Measurements from ENCODE around the gene PLXND1.

The PLXND1 gene

GRCh38 chr3:129557548-129557894, 49.0 kb downstream of the PLXND1 start:
- no peak for DNase-seq (ENCODE audit: low read depth)
- TF ChIP-seq, protein P1, sequence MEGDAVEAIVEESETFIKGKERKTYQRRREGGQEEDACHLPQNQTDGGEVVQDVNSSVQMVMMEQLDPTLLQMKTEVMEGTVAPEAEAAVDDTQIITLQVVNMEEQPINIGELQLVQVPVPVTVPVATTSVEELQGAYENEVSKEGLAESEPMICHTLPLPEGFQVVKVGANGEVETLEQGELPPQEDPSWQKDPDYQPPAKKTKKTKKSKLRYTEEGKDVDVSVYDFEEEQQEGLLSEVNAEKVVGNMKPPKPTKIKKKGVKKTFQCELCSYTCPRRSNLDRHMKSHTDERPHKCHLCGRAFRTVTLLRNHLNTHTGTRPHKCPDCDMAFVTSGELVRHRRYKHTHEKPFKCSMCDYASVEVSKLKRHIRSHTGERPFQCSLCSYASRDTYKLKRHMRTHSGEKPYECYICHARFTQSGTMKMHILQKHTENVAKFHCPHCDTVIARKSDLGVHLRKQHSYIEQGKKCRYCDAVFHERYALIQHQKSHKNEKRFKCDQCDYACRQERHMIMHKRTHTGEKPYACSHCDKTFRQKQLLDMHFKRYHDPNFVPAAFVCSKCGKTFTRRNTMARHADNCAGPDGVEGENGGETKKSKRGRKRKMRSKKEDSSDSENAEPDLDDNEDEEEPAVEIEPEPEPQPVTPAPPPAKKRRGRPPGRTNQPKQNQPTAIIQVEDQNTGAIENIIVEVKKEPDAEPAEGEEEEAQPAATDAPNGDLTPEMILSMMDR (IDR thresholded peaks at IDR 0.05; ENCODE audit: control insufficient read depth, insufficient read depth, low read depth, low read length, missing control alignments), result no peak
- no peak overlapping the region for H3K4me3 ChIP-seq (ENCODE audit: control insufficient read depth, low read depth, low read length)

DNA sequence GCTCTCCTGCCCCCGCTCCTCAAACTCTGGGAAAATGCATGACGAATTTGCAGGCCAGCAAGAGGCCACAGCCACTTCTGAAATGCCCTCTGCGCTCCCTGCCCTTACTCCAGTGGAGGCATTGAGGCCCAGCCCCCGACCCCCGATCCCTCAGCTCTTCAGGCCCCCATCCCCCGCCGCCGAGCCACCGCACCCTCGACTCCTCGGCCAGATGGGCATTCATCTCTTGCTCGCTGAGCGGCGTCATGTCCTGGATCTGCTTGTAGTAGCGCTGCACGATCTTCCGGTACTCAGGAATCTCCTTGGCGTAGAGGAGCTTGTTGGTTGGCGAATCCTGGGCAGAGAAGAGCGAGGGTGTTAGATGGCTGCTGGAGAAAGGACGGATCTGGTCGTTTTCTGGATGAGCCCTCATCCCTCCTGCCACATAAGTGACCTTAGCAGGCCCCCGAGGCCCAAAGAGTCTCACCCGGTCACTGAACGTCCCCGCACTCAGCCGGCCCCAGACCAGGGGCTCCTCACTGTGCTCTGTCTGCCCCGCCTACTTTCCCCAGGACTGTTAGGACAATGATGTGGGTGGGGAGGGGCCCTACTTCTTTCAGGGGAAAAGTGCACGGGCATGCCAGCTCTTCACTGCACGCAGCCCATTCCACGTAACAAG, 49.5 kb downstream of the PLXND1 start:
- no peak overlapping the region for H3K4me3 ChIP-seq (ENCODE audit: control insufficient read depth, low read depth, low read length)
- TF ChIP-seq, protein P1 (IDR thresholded peaks at IDR 0.05; ENCODE audit: control insufficient read depth, insufficient read depth, low read depth, low read length, missing control alignments), result no peak
- DNase-seq (ENCODE audit: low read depth), result no peak

GRCh38 chr3:129556358-129556695, 50.1 kb downstream of the PLXND1 start:
- TF ChIP-seq, protein P1 (IDR thresholded peaks at IDR 0.05; ENCODE audit: control insufficient read depth, insufficient read depth, low read depth, low read length, missing control alignments), result no peak
- no peak for DNase-seq (ENCODE audit: low read depth)
- no peak overlapping the region for H3K4me3 ChIP-seq (ENCODE audit: control insufficient read depth, low read depth, low read length)

GRCh38 chr3:129555616-129556357, 50.7 kb downstream of the PLXND1 start:
- DNase-seq (ENCODE audit: low read depth), result no peak
- H3K4me3 ChIP-seq (ENCODE audit: control insufficient read depth, low read depth, low read length), result no peak overlapping the region
- TF ChIP-seq, protein P1 (IDR thresholded peaks at IDR 0.05; ENCODE audit: control insufficient read depth, insufficient read depth, low read depth, low read length, missing control alignments), result no peak

DNA sequence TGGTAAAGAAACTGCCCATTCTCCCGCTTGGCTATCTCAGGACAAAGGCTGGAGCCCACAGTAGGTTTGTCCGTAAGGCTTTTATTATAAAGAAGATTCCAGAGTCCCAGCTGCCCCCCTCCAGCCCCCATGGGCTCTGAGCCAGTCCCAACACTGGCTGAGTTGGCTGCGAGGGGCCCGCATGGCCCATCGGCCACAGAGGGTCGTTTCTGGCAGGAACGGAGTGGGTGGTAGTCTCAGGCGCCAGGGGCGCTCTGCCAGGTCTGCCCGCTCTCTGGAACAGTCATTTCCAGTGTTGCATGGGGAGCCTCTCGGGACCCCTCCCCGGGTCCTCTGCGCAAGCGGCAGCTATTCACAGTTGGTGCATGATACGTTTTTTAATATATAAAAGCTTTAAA, 51.3 kb downstream of the PLXND1 start:
- H3K4me3 ChIP-seq (ENCODE audit: control insufficient read depth, low read depth, low read length), result no peak overlapping the region
- DNase-seq (ENCODE audit: low read depth), result no peak
- TF ChIP-seq, protein P1 (IDR thresholded peaks at IDR 0.05; ENCODE audit: control insufficient read depth, insufficient read depth, low read depth, low read length, missing control alignments), result no peak

DNA sequence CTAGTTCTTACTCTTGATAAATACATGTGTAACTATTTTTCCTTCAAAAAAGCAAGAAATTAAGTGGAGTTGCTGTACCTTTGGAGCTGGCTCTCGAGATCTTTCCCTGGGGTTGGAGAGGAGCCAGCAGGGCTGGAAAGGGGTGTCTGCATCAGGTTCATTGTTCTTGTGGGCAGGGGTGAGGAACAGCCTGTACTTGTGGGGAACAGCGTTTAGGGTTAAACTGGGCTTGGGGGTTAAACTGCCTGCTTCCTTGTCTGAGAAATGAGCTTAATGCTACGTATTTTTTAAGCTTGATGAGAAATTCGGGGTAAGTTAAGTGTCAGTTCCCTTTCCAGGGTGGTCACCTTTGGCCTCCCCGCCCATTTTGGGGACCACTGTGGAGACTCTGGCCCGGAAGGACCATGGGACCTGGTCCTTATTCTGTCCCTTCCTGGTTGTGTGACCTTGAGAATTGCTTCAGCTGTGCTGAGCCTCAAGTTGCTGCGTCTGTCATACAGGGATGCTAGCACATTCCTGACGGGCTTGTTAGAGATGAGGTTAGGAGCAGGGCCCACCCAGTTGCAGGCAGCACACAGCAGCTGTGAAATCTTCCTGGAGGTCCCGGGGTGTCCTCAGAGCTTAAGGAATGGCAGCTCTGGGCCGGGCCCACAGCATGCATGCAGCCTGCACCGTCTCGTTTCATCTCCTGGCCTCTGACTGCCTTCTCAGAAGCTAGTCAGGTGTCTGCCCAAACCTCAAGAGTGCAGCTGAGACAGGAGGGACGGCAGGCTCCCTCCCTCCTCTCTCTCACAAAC, 51.9 kb downstream of the PLXND1 start:
- no peak overlapping the region for H3K4me3 ChIP-seq (ENCODE audit: control insufficient read depth, low read depth, low read length)
- TF ChIP-seq, protein P1 (IDR thresholded peaks at IDR 0.05; ENCODE audit: control insufficient read depth, insufficient read depth, low read depth, low read length, missing control alignments), result no peak
- DNase-seq (ENCODE audit: low read depth), result no peak
